Choroid plexus epithelial cell (primary cell): Measurements from ENCODE around the gene IFT88.
A peak's percentile ranks its signal among the peaks of the same experiment; 100 is the strongest.

Experiments used
- DNase-seq: peaks from one replicate; pipeline ENCODE4 v3.0.0-alpha.2; 2010; ENCODE audit warnings: low read depth
- H3K4me3 ChIP-seq: 2 replicates; pipeline ENCODE4 v1.5.1; 2011; ENCODE audit warnings: low read depth, mild to moderate bottlenecking, control low read depth, low read length, moderate library complexity
- TF ChIP-seq, protein P1 (sequence below): conservative IDR thresholded peaks from 2 replicates; pipeline ENCODE4 v1.5.1; 2011; ENCODE audit warnings: low read depth, mild to moderate bottlenecking, control low read depth, inconsistent platforms, low read length, moderate library complexity

The IFT88 gene

DNA sequence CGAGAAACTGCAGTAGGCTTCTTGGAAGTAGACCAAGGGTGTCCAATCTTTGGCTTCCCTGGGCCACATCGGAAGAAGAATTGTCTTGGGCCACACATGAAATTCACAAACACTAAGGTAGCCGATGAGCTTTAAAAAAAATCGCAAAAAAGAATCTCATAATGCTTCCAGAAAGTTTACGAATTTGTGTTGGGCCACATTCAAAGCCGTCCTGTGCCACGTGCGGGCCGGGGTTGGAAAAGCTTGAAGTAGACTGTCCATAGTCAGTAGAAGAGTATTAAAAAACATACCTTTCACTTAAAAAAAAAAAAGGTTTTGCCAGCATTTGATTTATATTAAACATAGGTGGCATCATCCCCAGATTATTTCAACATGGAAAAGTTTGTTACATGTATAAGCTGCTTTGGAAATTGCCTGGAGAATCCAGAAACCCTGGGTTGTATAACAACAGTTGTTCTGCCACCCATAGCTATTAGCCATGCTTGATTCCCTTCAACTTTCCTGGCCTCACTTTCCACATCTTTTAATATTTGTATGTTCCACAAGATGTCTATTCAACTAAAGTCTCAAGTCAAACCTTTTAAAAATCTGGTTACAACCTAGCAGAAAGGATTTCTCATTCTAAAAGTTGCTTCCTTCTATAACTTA is 1.0 kb downstream of the IFT88 start:
- no peak for DNase-seq
- peak overlapping the region; percentile 91 for H3K4me3 ChIP-seq
- TF ChIP-seq, protein P1, sequence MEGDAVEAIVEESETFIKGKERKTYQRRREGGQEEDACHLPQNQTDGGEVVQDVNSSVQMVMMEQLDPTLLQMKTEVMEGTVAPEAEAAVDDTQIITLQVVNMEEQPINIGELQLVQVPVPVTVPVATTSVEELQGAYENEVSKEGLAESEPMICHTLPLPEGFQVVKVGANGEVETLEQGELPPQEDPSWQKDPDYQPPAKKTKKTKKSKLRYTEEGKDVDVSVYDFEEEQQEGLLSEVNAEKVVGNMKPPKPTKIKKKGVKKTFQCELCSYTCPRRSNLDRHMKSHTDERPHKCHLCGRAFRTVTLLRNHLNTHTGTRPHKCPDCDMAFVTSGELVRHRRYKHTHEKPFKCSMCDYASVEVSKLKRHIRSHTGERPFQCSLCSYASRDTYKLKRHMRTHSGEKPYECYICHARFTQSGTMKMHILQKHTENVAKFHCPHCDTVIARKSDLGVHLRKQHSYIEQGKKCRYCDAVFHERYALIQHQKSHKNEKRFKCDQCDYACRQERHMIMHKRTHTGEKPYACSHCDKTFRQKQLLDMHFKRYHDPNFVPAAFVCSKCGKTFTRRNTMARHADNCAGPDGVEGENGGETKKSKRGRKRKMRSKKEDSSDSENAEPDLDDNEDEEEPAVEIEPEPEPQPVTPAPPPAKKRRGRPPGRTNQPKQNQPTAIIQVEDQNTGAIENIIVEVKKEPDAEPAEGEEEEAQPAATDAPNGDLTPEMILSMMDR: no peak

DNA sequence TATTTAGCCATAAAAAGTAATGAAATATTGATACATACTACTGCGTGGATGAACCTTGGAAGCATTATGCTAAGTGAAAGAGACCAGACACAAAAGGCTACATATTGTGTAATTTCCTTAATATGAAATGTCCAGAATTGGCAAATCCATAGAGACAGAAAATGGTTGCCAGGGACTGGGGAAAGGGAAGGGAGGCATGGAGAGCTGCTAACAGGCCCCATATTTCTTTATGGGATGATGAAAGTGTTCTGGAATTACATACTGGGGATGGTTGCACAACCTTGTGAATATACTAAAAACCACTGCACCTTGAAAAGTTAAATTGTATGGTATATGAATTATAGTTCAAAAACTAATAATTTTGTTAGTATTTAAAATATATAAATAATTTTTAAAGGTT is 3.6 kb downstream of the IFT88 start:
- DNase-seq: peak; percentile 55
- H3K4me3 ChIP-seq: no peak overlapping the region
- TF ChIP-seq, protein P1: no peak

DNA sequence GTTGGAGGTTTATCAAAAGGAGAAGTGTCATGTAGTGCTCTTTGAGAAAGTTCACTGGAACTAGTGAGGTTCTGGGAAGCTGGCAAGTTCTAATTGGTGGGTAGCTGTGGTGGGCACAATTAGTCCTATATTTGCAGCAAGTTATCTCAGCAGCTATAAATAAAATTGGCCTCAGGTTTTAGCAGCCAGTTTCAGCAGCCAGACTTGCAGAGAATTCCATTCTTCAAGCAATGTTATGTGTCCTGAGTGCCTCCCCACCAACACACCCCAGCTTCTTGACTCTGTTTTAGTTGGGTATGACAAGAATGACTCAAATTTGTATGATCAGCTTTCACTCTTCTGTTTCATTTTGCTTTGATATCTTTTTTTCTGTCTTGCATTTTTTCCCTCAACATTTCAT is 4.7 kb downstream of the IFT88 start:
- DNase-seq: no peak
- TF ChIP-seq, protein P1: no peak
- H3K4me3 ChIP-seq: no peak overlapping the region

DNA sequence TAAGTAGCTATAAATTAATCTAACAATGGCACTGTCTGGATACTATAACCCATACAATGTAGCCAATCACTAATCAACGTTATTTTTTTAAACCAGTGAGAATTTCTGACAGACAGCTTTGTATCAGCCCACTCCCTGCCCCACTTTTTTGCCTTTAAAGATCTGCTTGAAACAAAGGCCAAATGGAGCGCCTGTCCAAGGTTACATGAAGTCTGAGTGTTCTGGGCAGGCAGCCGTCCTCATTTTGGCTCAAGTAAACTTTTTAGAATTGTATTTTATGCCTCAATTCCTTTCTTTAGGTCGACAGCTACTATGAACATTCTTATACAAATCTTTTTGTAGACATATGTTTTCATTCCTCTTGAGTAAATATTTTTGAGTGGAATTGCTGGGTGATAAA is 6.2 kb downstream of the IFT88 start:
- TF ChIP-seq, protein P1: no peak
- no peak for DNase-seq
- no peak overlapping the region for H3K4me3 ChIP-seq

DNA sequence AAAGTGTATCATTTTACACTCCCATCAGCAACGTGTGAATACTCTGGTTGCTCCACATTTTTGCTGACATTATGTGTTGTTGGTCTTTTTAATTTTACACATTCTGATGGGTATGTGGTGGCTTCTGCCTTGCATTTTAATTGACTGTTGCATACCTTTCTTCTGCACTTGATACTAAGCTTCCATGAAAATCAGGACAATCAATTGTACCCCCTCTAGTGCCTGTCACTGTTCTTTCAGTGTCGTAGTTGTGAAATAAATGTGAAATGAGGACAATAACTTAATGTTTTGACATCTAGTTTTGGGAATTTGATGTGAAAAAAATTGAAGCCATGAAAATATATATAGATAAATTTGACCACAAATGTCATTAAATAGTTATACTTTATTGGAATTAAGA is 6.7 kb downstream of the IFT88 start:
- DNase-seq: no peak
- TF ChIP-seq, protein P1: no peak
- no peak overlapping the region for H3K4me3 ChIP-seq

DNA sequence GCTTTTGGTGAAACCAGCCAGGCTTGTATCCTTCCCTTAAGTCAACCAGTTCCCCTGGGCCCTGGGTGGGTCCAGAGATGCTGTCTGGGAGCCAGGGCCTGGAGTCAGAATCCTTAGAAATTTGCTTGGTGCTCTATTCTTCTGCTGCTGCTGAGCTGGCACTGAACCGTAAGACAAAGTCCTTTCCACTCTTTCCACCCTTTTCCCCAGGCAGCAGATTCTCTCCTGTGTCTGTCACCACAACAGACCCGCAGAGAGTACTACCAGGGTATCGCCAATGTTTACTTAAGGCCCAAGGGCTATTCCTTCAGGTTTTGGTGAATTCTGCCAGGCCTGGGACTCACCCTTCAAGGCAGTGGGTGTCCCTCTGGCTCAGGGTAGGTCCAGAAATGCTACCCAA is 12.2 kb downstream of the IFT88 start:
- H3K4me3 ChIP-seq: no peak overlapping the region
- TF ChIP-seq, protein P1: no peak
- no peak for DNase-seq

DNA sequence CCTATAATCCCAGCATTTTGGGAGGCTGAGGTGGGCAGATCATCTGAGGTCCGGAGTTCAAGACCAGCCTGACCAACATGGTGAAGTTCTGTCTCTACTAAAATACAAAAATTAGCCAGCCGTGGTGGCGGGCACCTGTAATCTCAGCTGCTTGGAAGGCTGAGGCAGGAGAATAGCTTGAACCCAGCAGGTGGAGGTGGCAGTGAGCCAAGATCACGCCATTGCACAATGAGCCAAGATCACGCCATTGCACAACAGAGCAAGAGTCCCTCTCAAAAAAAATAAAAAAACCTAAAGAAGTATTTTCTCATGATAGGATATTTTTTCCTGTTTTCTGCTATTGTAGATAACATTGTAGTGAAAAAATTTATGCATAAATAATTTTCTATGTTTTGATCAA is 13.3 kb downstream of the IFT88 start:
- TF ChIP-seq, protein P1: no peak
- DNase-seq: peak; percentile 32

More for the DNA sequence above, 13.3 kb downstream of the IFT88 start:
- H3K4me3 ChIP-seq: no peak overlapping the region
